HEK293 (cell line): ENCODE measurements around the gene PDCD7.
A peak's percentile ranks its signal among the peaks of the same experiment; 100 is the strongest.

ENCODE experiments used
- CTCF ChIA-PET: fragments of 350-600 bp; formaldehyde crosslinking; extraction: SDS; loops from one replicate; lab custom pipeline; 2021; ENCODE audit warnings: antibody characterized with exemption; lab: Yijun Ruan, JAX
- POLR2A ChIA-PET: fragments of 300-600 bp; formaldehyde crosslinking; extraction: SDS; loops from one replicate; lab custom pipeline; 2020; ENCODE audit warnings: antibody characterized with exemption, inconsistent platforms; lab: Yijun Ruan, JAX
- H3K27ac ChIP-seq: fragments of 200-500 bp; sonication (Bioruptor generic); 2 replicates; pipeline ENCODE4 v1.5.1; 2014; ENCODE audit warnings: low read depth, low read length, control low read depth, inconsistent platforms; ENCODE audit errors: extremely low read depth
- H3K36me3 ChIP-seq, 2 experiments: fragments of 200-500 bp in 1 of 2; sonication (Bioruptor generic) in 1 of 2; 1 replicate in 1 of 2; 2 replicates in 1 of 2; pipeline ENCODE4 v1.5.1; 2014 to 2017; ENCODE audit warnings: inconsistent platforms in 2 of 2, low read length in 2 of 2; ENCODE audit not compliant: control insufficient read depth in 2 of 2, insufficient read depth in 1 of 2
- H3K4me1 ChIP-seq: fragments of 200-500 bp; sonication (Bioruptor generic); 2 replicates; pipeline ENCODE4 v1.5.1; 2014; ENCODE audit warnings: mild to moderate bottlenecking, low read length, inconsistent platforms; ENCODE audit not compliant: control insufficient read depth, insufficient read depth
- H3K4me3 ChIP-seq: 2 replicates; pipeline ENCODE4 v1.5.1; 2011; ENCODE audit warnings: low read depth, mild to moderate bottlenecking, control low read depth, low read length, moderate library complexity
- H3K9me3 ChIP-seq: fragments of 200-500 bp; sonication (Bioruptor generic); 2 replicates; pipeline ENCODE4 v1.5.1; 2014; ENCODE audit warnings: low read depth, low read length, inconsistent platforms; ENCODE audit not compliant: control insufficient read depth, insufficient read depth
- AEBP2 ChIP-seq: fragments of 450-650 bp; formaldehyde crosslinking; IDR thresholded peaks from 2 replicates; pipeline ENCODE4 v1.5.1; 2016; ENCODE audit warnings: missing biosample characterization, missing genetic modification characterization, borderline replicate concordance
- ATF2 ChIP-seq: fragments of 450-650 bp; formaldehyde crosslinking; IDR thresholded peaks from 2 replicates; pipeline ENCODE4 v1.5.1; 2016; ENCODE audit warnings: missing biosample characterization, missing genetic modification characterization, low read depth
- CTCF ChIP-seq: fragments of 450-650 bp; formaldehyde crosslinking; IDR thresholded peaks from 2 replicates; pipeline ENCODE4 v1.5.1; 2016; ENCODE audit warnings: missing biosample characterization, missing genetic modification characterization
- GLI2 ChIP-seq: fragments of 450-650 bp; formaldehyde crosslinking; IDR thresholded peaks from 2 replicates; pipeline ENCODE4; 2017; ENCODE audit warnings: missing biosample characterization, missing genetic modification characterization, low read depth, borderline replicate concordance
- GLI4 ChIP-seq: fragments of 450-650 bp; formaldehyde crosslinking; IDR thresholded peaks from 2 replicates; pipeline ENCODE4 v1.5.1; 2016; ENCODE audit warnings: missing biosample characterization, missing genetic modification characterization
- IKZF3 ChIP-seq: fragments of 450-650 bp; IDR thresholded peaks from 2 replicates; pipeline ENCODE4 v1.5.0; 2018; ENCODE audit warnings: missing biosample characterization, mild to moderate bottlenecking, missing genetic modification characterization, moderate library complexity
- KLF10 ChIP-seq: fragments of 450-650 bp; IDR thresholded peaks from 2 replicates; pipeline ENCODE4 v1.5.1; 2018; ENCODE audit warnings: missing biosample characterization, mild to moderate bottlenecking, missing genetic modification characterization
- OSR2 ChIP-seq: fragments of 450-650 bp; formaldehyde crosslinking; IDR thresholded peaks from 2 replicates; pipeline ENCODE4 v1.5.1; 2016; ENCODE audit warnings: missing biosample characterization, missing genetic modification characterization
- PRDM1 ChIP-seq: fragments of 450-650 bp; formaldehyde crosslinking; IDR thresholded peaks from 2 replicates; pipeline ENCODE4; 2016; ENCODE audit warnings: missing biosample characterization, missing genetic modification characterization
- SALL2 ChIP-seq: fragments of 450-650 bp; formaldehyde crosslinking; IDR thresholded peaks from 2 replicates; pipeline ENCODE4 v1.5.0; 2017; ENCODE audit warnings: missing biosample characterization, mild to moderate bottlenecking, missing genetic modification characterization, borderline replicate concordance
- SP7 ChIP-seq: fragments of 450-650 bp; formaldehyde crosslinking; IDR thresholded peaks from 2 replicates; pipeline ENCODE4 v1.5.1; 2016; ENCODE audit warnings: missing biosample characterization, missing genetic modification characterization
- ZBTB21 ChIP-seq: fragments of 450-650 bp; formaldehyde crosslinking; IDR thresholded peaks from 2 replicates; pipeline ENCODE4 v1.5.1; 2017; ENCODE audit warnings: missing biosample characterization, missing genetic modification characterization
- ZIC2 ChIP-seq: fragments of 450-650 bp; formaldehyde crosslinking; IDR thresholded peaks from 2 replicates; pipeline ENCODE4 v1.5.1; 2016; ENCODE audit warnings: missing biosample characterization, missing genetic modification characterization
- ZNF2 ChIP-seq: fragments of 450-650 bp; formaldehyde crosslinking; IDR thresholded peaks from 2 replicates; pipeline ENCODE4 v1.5.1; 2016; ENCODE audit warnings: missing biosample characterization, missing genetic modification characterization
- ZNF202 ChIP-seq: fragments of 450-650 bp; formaldehyde crosslinking; IDR thresholded peaks from 2 replicates; pipeline ENCODE4 v1.5.1; 2016; ENCODE audit warnings: missing biosample characterization, missing genetic modification characterization, borderline replicate concordance
- ZNF423 ChIP-seq: fragments of 450-650 bp; formaldehyde crosslinking; IDR thresholded peaks from 2 replicates; pipeline ENCODE4 v1.5.1; 2016; ENCODE audit warnings: missing biosample characterization, missing genetic modification characterization
- ZNF544 ChIP-seq: fragments of 450-650 bp; formaldehyde crosslinking; IDR thresholded peaks from 2 replicates; pipeline ENCODE4 v1.5.0; 2017; ENCODE audit warnings: missing biosample characterization, missing genetic modification characterization
- ZNF561 ChIP-seq: fragments of 450-650 bp; IDR thresholded peaks from 2 replicates; pipeline ENCODE4 v1.5.1; 2018; ENCODE audit warnings: missing biosample characterization, missing genetic modification characterization, borderline replicate concordance
- ZNF623 ChIP-seq: fragments of 450-650 bp; formaldehyde crosslinking; IDR thresholded peaks from 2 replicates; pipeline ENCODE4 v1.5.1; 2016; ENCODE audit warnings: missing biosample characterization, missing genetic modification characterization
- ZNF639 ChIP-seq: fragments of 450-650 bp; formaldehyde crosslinking; IDR thresholded peaks from 2 replicates; pipeline ENCODE4 v1.5.1; 2016; ENCODE audit warnings: missing biosample characterization, missing genetic modification characterization
- ZNF654 ChIP-seq: fragments of 450-650 bp; formaldehyde crosslinking; IDR thresholded peaks from 2 replicates; pipeline ENCODE4 v1.5.1; 2016; ENCODE audit warnings: low read depth, missing biosample characterization, missing genetic modification characterization
- ZNF707 ChIP-seq: fragments of 450-650 bp; formaldehyde crosslinking; IDR thresholded peaks from 2 replicates; pipeline ENCODE4 v1.5.1; 2016; ENCODE audit warnings: missing biosample characterization, missing genetic modification characterization
- ZNF837 ChIP-seq: fragments of 450-650 bp; formaldehyde crosslinking; IDR thresholded peaks from 2 replicates; pipeline ENCODE4 v1.5.1; 2016; ENCODE audit warnings: missing biosample characterization, missing genetic modification characterization
- ZXDB ChIP-seq: fragments of 450-650 bp; formaldehyde crosslinking; IDR thresholded peaks from 2 replicates; pipeline ENCODE4 v1.5.1; 2016; ENCODE audit warnings: missing biosample characterization, missing genetic modification characterization

The PDCD7 gene

GRCh38 chr15:65091946-65092770, 41.5 kb downstream of the PDCD7 start (continued):
- no peak for TF ChIP-seq AEBP2 (tag by site-specific recombination)
- TF ChIP-seq ZNF654 (tag by site-specific recombination) = no peak
- TF ChIP-seq ZXDB (tag by site-specific recombination) = no peak
- no peak for TF ChIP-seq IKZF3 (tag by site-specific recombination)
- TF ChIP-seq ZBTB21 (tag by site-specific recombination) = no peak
- no peak for TF ChIP-seq ZNF837 (tag by site-specific recombination)
- no peak for TF ChIP-seq PRDM1 (tag by site-specific recombination)
- TF ChIP-seq ZNF202 (tag by site-specific recombination) = no peak

- Histone ChIP-seq H3K4me3 (no peak overlapping the region), H3K4me1 (no peaks in the 10 kb centered on the region), H3K9me3 (no peaks in the 10 kb centered on the region), H3K27ac (no peak overlapping the region), H3K36me3 (no peaks in the 10 kb centered on the region)
- ChIA-PET CTCF (interaction anchor here (1.0 kb wide), 1 partner anchor 12 kb away, joined by 6 read pairs; no protein-coding TSS in a partner anchor), POLR2A (no interaction called here)
- TF ChIP-seq ZIC2 (tag by site-specific recombination) (peak; percentile 26; the same call in 1 of the 2 replicates), OSR2 (tag by site-specific recombination) (no peak), KLF10 (tag by site-specific recombination) (no peak), SALL2 (tag by site-specific recombination) (no peak), CTCF (no peak), ZNF623 (tag by site-specific recombination) (no peak)
These were observed 44.3 kb downstream of the PDCD7 start for GRCh38 chr15:65089206-65089824.

- POLR2A ChIA-PET = no interaction called here
- TF ChIP-seq GLI4 (tag by site-specific recombination) (no peak), ZNF639 (tag by site-specific recombination) (no peak), ZNF423 (no peak), ATF2 (tag by site-specific recombination) (no peak), ZNF707 (tag by site-specific recombination) (no peak), ZNF544 (tag by site-specific recombination) (no peak), ZNF561 (tag by site-specific recombination) (no peak), GLI2 (tag by site-specific recombination) (no peak), ZNF2 (tag by site-specific recombination) (no peak), SP7 (tag by site-specific recombination) (no peak)
These were observed 45.0 kb downstream of the PDCD7 start for GRCh38 chr15:65088643-65089021.

More at GRCh38 chr15:65088643-65089021, 45.0 kb downstream of the PDCD7 start:
- H3K27ac ChIP-seq = no peak overlapping the region
- no peaks in the 10 kb centered on the region for H3K36me3 ChIP-seq
- H3K4me3 ChIP-seq = no peak overlapping the region
- H3K4me1 ChIP-seq = no peaks in the 10 kb centered on the region
- CTCF ChIA-PET = interaction anchor here (1.5 kb wide), 1 partner anchor 13 kb away, joined by 6 read pairs; no protein-coding TSS in a partner anchor
- H3K9me3 ChIP-seq = no peaks in the 10 kb centered on the region
